HG02588 (cell line): ENCODE results near the gene FAM200C.

Source experiments
- ATAC-seq: cut with Tn5 transposase; IDR thresholded peaks from one replicate; pipeline ENCODE4 v1.9.1; 2021; ENCODE audit warnings: mild to moderate bottlenecking, moderate library complexity; ENCODE audit not compliant: unreplicated experiment

The FAM200C gene

GRCh38 chr5:160367885-160368284 lies 32.0 kb downstream of the FAM200C start:
- ATAC-seq: no peak

GRCh38 chr5:160367261-160367660 lies 32.6 kb downstream of the FAM200C start:
- ATAC-seq: no peak

- ATAC-seq: no peak
These were observed 33.6 kb downstream of the FAM200C start for GRCh38 chr5:160366230-160366629.

GRCh38 chr5:160363660-160364395 lies 36.0 kb downstream of the FAM200C start:
- no peak for ATAC-seq

GRCh38 chr5:160363211-160363610 lies 36.6 kb downstream of the FAM200C start:
- no peak for ATAC-seq

- ATAC-seq: no peak
These were observed 38.1 kb downstream of the FAM200C start for GRCh38 chr5:160361624-160362228.

- ATAC-seq: no peak
These were observed 39.5 kb downstream of the FAM200C start for GRCh38 chr5:160360310-160360709.

- no peak for ATAC-seq
These were observed 40.0 kb downstream of the FAM200C start for GRCh38 chr5:160359816-160360215.

- ATAC-seq: no peak
These were observed 40.6 kb downstream of the FAM200C start for GRCh38 chr5:160359242-160359641.

- no peak for ATAC-seq
These were observed 41.9 kb downstream of the FAM200C start for GRCh38 chr5:160357861-160358411.

GRCh38 chr5:160357394-160357793 lies 42.5 kb downstream of the FAM200C start:
- ATAC-seq: no peak

- no peak for ATAC-seq
These were observed 43.1 kb downstream of the FAM200C start for GRCh38 chr5:160356550-160357347.

GRCh38 chr5:160354666-160355065 lies 45.2 kb downstream of the FAM200C start:
- ATAC-seq: no peak

GRCh38 chr5:160353379-160353778 lies 46.5 kb downstream of the FAM200C start:
- ATAC-seq: no peak

GRCh38 chr5:160352308-160352707 lies 47.5 kb downstream of the FAM200C start:
- ATAC-seq: no peak

GRCh38 chr5:160349935-160350303 lies 49.9 kb downstream of the FAM200C start:
- ATAC-seq: no peak

- no peak for ATAC-seq
These were observed 50.5 kb downstream of the FAM200C start for GRCh38 chr5:160349249-160349934.

- no peak for ATAC-seq
These were observed 51.8 kb downstream of the FAM200C start for GRCh38 chr5:160348080-160348479.

- ATAC-seq: no peak
These were observed 52.4 kb downstream of the FAM200C start for GRCh38 chr5:160347448-160347847.
